ENCODE data around the gene ATP5F1E.
"Not testable (repeated sequence)": the region's sequence is repeated elsewhere in the genome, so short reads cannot be mapped to it uniquely, and the experiment has no call there.

The ATP5F1E gene

DNA sequence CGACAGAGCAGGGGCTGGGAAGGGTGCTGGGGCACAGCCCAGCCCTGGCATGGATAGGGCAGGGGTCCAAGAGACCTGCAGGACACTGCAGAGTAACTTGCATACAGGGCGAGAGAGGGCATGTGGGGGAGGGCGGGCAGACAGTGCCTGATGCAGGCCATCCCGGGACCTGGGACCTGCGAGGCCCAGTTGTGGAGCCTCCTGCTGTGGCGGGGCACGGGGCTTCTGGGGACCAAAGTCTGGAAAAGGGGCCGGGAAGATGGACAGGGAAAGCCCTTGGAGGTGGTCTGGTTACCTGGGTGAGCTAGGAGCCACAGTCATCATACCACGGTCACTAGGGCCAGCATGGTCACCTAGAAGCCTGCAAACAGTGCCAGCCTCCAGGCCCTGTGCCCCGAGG, 13.3 kb downstream of the ATP5F1E start:
- peak; percentile 37 for DNase-seq

GRCh38 chr20:59017493-59018231, 14.5 kb downstream of the ATP5F1E start:
- DNase-seq = peak; percentile 48

DNA sequence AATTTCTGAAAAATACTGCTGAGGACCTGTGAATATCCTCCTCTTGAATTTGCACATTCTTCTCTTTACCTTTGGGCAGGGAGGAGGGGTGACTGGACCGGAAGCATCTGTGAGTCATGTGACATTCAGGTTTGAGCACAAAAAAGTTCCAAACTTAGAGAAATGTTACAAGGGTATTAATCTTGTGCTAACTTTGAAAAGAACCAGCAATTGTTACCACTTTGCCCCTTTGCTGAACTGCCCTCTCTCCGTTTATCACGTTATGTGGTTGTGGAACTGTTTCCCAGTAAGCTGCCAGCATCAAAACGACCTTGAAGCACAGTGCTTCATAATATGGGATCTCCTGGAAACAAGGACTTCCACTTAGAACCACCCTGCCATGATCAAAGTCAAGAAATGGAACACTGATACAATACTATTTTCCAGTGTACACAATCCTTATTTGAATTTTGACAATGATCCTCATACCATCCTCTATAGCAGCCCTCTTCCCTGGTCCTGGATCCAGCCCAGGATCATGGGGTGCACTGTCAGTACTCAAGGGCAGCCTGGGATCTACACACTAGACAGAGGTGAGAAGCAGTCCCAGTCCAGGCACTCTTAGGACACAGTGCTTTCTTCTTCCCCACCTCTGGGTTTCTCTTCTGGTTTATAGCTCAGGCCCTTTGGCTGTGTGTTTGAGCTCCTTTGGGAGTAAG, 15.2 kb downstream of the ATP5F1E start:
- peak; percentile 33 for DNase-seq

DNA sequence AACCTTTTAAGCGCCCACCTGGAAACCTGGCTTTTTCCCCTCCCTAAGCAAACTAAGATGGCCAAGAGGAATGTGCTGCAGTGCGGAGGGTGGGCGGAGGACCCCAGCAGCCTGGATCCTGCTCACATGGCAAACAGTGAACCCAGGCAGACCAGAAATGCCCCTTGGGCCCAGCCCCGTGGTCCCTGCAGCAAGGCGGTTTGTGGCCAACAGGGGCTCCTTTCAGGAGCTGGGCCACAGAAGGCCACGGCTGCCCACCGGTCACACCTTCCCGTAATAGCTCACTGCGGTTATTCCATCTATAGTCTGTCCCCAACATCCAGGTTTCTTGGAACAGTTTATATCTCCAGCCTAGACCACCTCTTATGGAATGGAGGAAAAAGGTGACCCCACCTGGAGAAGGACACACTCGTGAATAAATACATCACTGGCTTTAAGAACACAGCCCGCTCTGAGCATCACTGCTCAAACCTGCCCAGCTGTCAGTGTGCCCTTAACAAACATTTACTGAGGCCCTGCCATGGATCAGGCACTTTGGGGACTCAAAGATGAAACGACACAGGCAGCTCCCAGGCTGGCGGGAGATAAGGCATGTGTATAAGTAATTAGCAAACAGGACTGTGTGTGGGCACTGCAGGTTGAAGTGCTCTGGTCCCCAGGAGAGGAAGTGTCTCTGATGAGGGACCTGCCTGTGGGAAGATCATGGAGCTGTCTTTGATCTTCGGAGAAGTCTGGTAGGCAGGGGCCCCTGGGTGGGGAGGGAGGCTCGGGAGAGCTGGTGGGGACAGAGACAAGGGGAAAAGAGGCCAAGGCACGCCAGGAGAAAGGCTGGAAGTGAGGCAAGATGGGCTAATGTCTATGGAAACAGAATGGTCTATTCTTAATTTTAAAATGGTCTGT, 16.1 kb downstream of the ATP5F1E start:
- DNase-seq = peak; percentile 38

GRCh38 chr20:59015411-59015810, 16.7 kb downstream of the ATP5F1E start:
- no peak for DNase-seq

DNA sequence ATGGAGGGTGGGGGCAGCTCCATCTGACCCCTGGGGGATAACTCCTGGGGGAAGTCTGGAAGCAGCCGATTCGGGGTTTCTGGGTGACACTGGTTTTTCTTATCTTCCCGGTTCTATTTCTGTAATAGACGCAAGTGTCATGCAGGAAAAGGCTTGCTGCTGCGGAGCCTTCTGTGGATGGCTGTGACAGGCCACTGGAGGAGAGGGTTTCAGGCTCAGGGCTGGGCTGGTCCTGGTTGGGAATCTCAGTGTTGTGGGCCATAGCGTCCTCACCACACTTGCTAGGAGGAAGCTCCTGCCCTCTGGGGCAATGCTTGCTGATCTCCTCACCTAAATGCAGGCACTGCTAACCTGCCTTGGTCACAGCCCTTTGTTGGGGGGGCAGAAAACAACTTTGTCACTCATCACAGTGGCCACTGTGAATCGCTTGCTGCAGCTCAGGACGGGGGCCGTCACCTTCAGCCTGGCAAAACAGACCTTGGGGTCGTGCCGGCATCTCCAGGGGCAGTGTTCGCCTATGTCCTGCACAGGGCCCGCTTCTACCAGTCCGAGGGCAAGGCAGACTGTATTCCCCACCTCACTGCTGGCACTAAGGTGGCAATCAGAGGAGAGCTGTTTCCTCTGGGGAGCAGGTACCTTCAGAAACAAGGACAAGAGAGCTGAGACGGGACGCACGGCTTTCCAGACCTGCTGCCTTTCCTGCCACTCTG, 17.3 kb downstream of the ATP5F1E start:
- DNase-seq = peak; percentile 42

- DNase-seq = peak; percentile 51
These were observed 18.1 kb downstream of the ATP5F1E start for GRCh38 chr20:59013959-59014608.

DNA sequence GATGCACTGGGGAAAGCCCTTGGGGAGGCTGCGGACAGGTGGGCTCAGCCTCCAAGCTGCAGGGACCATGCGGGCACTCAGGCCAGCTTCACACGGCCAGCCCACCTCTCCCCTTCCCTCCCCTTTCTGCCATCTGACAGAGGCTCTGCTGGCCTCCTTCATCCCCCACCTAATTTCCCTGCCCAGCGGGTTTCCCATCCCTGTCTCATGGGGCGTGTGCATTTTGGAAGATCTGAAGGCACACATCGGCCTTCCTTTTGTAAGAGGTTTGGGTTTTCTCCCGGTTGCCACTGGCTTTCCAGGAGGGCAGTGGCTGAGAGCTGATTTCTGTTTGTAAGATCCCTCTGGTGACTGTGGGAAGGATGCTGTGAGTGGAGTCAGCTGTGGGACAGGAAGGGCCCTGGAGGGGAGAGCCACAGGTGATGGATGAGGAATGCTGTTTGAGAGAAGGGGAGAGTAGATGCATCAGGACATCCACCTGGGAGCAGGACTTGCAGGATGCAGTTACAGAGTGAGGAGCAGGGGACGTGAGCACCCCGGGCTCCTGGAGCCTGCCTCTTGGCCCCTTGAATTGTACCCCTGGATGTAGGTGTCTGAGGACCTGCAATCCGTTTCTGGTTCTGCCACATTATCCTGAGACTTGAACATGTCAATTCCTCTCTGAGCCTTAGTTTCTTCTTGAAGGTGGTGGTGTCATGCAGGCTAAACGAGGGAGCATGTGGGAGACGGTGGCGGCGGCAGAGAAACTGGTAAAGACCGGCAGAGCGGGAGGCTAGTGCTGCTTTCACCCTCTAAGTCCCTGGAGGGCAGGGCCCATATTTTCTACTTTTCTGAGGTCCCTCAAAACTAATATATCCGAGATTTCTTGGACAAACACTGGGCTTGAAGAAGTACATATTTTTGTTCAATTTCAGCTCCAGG, 18.8 kb downstream of the ATP5F1E start:
- DNase-seq = peak; percentile 42

- not testable (repeated sequence) for DNase-seq
These were observed 20.3 kb downstream of the ATP5F1E start for GRCh38 chr20:59011874-59012157.

DNA sequence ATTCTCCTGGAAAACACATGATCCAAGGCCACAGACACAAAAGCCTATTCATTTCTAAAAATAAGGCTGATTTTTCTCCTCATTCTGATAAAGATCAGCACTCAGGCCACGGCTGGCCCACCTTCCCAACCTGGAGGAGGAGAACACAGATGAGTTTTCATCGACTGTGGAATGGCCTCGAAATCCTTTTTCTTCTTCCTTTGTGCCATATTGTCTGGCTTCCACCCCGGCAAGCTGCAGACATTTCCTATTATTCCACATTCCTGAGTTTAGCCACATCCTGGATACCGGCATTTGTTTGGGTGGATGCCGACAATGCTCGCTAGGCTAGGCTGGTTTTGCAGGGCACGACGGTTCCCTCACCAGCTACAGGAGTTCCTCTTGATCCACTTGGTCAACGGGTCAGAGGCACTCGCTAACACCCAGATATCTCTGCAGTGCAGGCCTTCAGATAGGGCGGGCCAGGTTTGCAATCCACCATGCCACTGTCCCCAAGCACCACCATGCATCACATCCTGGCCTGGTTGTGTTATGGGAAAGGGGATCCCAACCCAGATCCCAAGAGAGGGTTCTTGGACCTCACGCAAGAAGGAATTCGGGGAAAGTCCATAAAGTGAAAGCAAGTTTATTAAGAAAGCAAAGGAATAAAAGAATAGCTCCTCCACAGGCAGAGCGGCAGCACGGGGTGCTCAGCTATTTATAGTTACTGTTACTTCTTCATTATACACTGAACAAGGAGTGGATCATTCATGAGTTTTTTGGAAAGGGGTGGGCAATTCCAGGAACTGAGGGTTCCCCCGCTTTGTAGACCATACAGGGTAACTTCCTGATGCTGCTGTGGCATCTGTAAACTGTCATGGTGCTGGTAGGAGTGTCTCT, 20.9 kb downstream of the ATP5F1E start:
- DNase-seq = peak; percentile 36

DNA sequence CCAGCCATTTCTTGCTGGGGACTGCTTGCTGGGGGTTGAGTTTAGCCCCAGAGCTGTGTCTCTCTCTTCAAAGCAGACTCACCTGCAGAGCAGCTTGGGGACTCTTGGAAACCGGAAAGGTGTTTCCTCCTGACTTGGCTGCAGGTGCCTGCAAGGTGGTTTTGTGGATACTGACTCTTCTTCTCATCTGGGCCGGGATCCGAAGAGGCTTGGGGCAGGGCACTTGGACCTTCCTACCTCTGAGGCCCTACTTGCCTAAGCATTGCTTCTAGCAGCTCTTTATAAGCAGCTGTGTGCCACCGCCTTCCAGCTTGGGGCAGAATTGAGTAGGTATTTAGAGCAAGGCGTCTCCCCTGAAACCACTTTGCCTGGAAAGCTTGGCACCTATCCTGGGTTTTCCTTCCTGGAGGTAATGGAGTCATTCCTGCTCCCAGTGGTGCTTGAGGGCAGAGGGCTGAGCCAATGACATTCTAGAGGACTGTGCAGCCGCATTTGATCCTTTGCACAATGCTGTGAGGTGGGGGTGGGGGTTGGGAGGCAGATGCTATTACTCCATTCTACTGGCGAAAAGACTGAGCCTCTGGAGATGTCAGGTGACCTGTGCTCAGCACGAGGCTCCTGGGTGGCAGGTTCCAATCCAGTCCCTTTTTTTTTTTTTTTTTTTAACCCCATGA, 21.7 kb downstream of the ATP5F1E start:
- peak; percentile 47 for DNase-seq

DNA sequence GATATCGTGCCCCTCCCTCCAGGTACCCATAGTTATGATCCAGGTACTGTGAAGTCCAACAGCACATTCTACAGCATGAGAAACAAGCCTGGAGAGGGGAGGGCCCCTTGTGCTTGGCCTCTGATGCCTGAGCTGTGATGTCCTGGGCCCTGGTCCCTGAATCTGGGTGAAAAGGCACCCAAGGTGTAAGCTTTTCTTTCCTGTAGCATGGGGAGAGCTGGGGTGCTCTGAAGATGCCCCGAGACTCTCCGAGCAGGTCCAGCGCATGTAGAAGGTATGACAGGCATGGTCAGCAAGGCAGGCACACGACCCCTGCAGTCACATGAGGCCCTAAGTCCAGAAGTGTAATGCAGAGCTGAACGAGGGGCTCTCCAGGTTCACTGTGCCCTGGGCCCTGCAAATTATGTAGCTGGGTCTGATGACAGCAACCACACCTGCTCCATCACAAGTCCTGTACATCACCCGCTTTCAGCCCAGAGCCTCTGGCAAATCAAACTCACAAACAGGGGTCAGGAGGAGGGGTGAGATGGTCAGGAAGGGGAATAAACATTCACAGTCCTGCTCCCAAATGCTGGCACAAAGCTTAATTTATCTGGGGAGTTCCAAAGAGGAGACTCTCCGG, 23.3 kb downstream of the ATP5F1E start:
- peak; percentile 40 for DNase-seq

- DNase-seq = peak; percentile 61
These were observed 24.2 kb downstream of the ATP5F1E start for GRCh38 chr20:59007665-59008511.

- DNase-seq = peak; percentile 75
These were observed 25.1 kb downstream of the ATP5F1E start, which contains the start of gene CTSZ for GRCh38 chr20:59006864-59007664. Gene CTSZ (minus strand): TSS chr20:59007254. CDS start chr20:59007128, 126 bp downstream.

- peak; percentile 66 for DNase-seq
These were observed 25.8 kb downstream of the ATP5F1E start for GRCh38 chr20:59006167-59006863.

DNA sequence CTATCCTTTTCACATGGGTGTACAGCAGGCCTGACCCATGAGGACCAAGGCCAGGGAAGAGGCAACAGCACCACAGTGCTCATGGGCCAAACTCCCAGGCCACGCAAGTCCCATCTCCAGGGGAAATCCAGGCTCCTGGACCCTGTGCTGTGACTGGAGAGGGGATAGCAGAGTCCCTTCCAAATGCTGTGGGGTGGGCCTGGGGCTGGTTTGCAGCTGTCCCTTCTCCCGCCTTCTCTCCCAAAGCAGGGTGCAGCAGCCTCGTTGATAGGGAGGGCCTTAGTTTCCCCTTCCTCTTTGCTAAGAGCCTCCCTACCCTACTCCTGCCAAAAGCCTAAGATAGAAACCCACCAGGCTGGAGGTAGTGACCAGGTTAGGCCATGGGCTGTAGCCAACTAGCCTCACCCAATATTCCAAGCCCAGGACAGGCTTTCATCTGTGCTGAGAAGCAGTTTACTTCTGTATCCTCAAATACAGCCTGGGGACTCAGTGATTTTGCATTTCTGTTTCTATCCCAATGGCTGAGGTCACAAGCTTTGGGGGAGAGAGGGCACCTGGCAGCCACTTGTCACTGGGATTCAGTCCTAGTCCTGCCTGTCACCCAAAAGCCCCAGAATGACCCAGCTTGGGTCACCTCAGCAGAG, 26.5 kb downstream of the ATP5F1E start:
- peak; percentile 42 for DNase-seq
